GM23248 (cell line): ENCODE data around the gene TTN.
"Not testable (repeated sequence)": the region's sequence is repeated elsewhere in the genome, so short reads cannot be mapped to it uniquely, and the experiment has no call there.

Experiments
- EZH2 ChIP-seq: fragments of 200-600 bp; sonication (generic); IDR thresholded peaks from 2 replicates; pipeline ENCODE4 v1.6.1; 2018; ENCODE audit warnings: antibody characterized with exemption, mild to moderate bottlenecking; ENCODE audit not compliant: insufficient read depth, poor library complexity, severe bottlenecking
- EZH2phosphoT487 ChIP-seq: fragments of 200-600 bp; sonication (generic); IDR thresholded peaks from 2 replicates; pipeline ENCODE4 v1.6.1; 2018; ENCODE audit warnings: antibody characterized with exemption, moderate library complexity, mild to moderate bottlenecking, low read depth; ENCODE audit not compliant: insufficient read depth

GRCh38 chr2:178658480-178658879 lies 148.7 kb downstream of the TTN start:
- TF ChIP-seq EZH2, EZH2phosphoT487: not testable (repeated sequence)
